ENCODE data around the gene MAST4.
"Not testable (repeated sequence)": the region's sequence is repeated elsewhere in the genome, so short reads cannot be mapped to it uniquely, and the experiment has no call there.

Gene MAST4

GRCh38 chr5:67146981-67147380, 550.8 kb downstream of the MAST4 start:
- no peak for FAIRE-seq

- FAIRE-seq: no peak
Measured at GRCh38 chr5:67147760-67148159, 551.6 kb downstream of the MAST4 start.

GRCh38 chr5:67149057-67149950, 553.1 kb downstream of the MAST4 start:
- no peak for FAIRE-seq

GRCh38 chr5:67149951-67150523, 553.8 kb downstream of the MAST4 start:
- peak; percentile 79 for FAIRE-seq

GRCh38 chr5:67152400-67152799, 556.2 kb downstream of the MAST4 start:
- FAIRE-seq: no peak

- no peak for FAIRE-seq
Measured at GRCh38 chr5:67153292-67153691, 557.1 kb downstream of the MAST4 start.

GRCh38 chr5:67154556-67155206, 558.5 kb downstream of the MAST4 start:
- FAIRE-seq: no peak

GRCh38 chr5:67156976-67157583, 560.9 kb downstream of the MAST4 start:
- FAIRE-seq: peak; percentile 97

- FAIRE-seq: no peak
Measured at GRCh38 chr5:67160272-67160671, 564.1 kb downstream of the MAST4 start.

- peak; percentile 51 for FAIRE-seq
Measured at GRCh38 chr5:67160985-67161384, 564.8 kb downstream of the MAST4 start.

- no peak for FAIRE-seq
Measured at GRCh38 chr5:67161767-67162166, 565.6 kb downstream of the MAST4 start.

- FAIRE-seq: no peak
Measured at GRCh38 chr5:67163231-67163756, 567.1 kb downstream of the MAST4 start.

GRCh38 chr5:67163863-67164595, 567.8 kb downstream of the MAST4 start:
- FAIRE-seq: no peak

GRCh38 chr5:67164856-67165525, 568.8 kb downstream of the MAST4 start:
- no peak for FAIRE-seq

- no peak for FAIRE-seq
Measured at GRCh38 chr5:67165526-67166459, 569.6 kb downstream of the MAST4 start.

GRCh38 chr5:67166460-67167285, 570.5 kb downstream of the MAST4 start:
- FAIRE-seq: no peak

GRCh38 chr5:67168069-67168468, 571.9 kb downstream of the MAST4 start:
- FAIRE-seq: no peak

GRCh38 chr5:67170767-67171166, 574.6 kb downstream of the MAST4 start:
- FAIRE-seq: no peak

GRCh38 chr5:67173351-67173750, 577.2 kb downstream of the MAST4 start:
- not testable (repeated sequence) for FAIRE-seq

- no peak for FAIRE-seq
Measured at GRCh38 chr5:67173959-67174358, 577.8 kb downstream of the MAST4 start.

All from islet of Langerhans (tissue), 1 donor.